ENCODE results near the gene HIVEP2. TPM values are rescaled to one million over a fixed set of nuclear protein-coding genes. Genes with fewer than 3 reads are reported as not detected.

Gene HIVEP2
- total RNA-seq, 2 donors from 2014 or later, result 1.7 to 2.4 TPM

DNA sequence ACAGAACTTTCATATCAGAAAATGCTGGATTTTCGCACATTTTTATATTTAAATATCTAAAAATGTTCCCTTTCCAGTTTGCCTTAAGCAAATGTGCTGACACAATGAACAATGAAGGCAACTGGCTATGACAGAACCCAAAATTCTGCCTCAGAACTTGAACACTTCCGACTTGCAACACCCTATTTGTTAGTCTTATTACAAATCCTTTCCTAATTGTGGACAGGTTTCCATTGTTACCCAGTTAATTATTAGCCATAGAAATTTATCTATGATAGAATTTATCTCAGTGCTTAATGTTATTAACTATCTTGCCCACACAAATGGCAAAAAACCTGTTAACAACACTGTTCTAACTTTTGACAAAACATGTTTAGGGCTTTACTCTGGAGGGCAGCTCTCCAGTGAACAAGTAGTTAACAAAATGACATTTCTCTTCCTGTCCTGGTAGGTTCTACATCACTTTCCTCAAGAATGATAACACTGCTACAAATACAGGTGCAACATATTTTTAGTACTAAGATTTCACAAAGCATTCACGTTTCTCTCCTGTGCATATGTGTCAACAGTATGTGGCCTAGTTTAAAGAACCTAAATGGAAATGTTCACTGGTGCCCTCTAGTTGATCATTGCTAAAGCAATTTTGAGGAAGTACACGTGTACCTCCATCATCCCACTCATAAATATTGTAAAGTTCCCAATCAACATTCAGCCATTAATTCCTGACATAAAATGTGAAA, 58.4 kb downstream of the HIVEP2 start:
- Histone ChIP-seq H3K4me3 (ENCODE audit: low read length) (no peak overlapping the region), H3K9me3 (ENCODE audit: control insufficient read depth, low read length) (no peaks in the 10 kb centered on the region), H3K27ac (ENCODE audit: low read depth, low read length) (no peak overlapping the region), H3K4me1 (ENCODE audit: control insufficient read depth, insufficient read depth, low read length) (peaks cover 19% of the 10 kb centered on the region), H3K27me3 (ENCODE audit: control insufficient read depth, insufficient read depth, low read length, poor library complexity, severe bottlenecking) (no peaks in the 10 kb centered on the region), H3K36me3 (ENCODE audit: control insufficient read depth, insufficient read depth, low read length) (no peaks in the 10 kb centered on the region), H3K9ac (ENCODE audit: extremely low read depth, low read length, poor library complexity, severe bottlenecking) (peak overlapping the region; percentile 27)
- Mint-ChIP-seq H3K4me3 (no peak overlapping the region), H3K27me3 (ENCODE audit: insufficient read depth) (no peaks in the 10 kb centered on the region), H3K9me3 (no peaks in the 10 kb centered on the region), H3K4me1 (peaks cover 50% of the 10 kb centered on the region), H3K36me3 (ENCODE audit: low read depth) (no peaks in the 10 kb centered on the region), H3K27ac (no peak overlapping the region)
- WGBS, 2 experiments (ENCODE audit: insufficient coverage in 1 of 2, insufficient read length in 1 of 2), result 40 to 66% methylated on average over 1 to 4 of the region's 4 CpGs
- TF ChIP-seq, protein P1, sequence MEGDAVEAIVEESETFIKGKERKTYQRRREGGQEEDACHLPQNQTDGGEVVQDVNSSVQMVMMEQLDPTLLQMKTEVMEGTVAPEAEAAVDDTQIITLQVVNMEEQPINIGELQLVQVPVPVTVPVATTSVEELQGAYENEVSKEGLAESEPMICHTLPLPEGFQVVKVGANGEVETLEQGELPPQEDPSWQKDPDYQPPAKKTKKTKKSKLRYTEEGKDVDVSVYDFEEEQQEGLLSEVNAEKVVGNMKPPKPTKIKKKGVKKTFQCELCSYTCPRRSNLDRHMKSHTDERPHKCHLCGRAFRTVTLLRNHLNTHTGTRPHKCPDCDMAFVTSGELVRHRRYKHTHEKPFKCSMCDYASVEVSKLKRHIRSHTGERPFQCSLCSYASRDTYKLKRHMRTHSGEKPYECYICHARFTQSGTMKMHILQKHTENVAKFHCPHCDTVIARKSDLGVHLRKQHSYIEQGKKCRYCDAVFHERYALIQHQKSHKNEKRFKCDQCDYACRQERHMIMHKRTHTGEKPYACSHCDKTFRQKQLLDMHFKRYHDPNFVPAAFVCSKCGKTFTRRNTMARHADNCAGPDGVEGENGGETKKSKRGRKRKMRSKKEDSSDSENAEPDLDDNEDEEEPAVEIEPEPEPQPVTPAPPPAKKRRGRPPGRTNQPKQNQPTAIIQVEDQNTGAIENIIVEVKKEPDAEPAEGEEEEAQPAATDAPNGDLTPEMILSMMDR (conservative IDR thresholded peaks at IDR 0.05), result peak; percentile 50
- DNase-seq, result no peak

DNA sequence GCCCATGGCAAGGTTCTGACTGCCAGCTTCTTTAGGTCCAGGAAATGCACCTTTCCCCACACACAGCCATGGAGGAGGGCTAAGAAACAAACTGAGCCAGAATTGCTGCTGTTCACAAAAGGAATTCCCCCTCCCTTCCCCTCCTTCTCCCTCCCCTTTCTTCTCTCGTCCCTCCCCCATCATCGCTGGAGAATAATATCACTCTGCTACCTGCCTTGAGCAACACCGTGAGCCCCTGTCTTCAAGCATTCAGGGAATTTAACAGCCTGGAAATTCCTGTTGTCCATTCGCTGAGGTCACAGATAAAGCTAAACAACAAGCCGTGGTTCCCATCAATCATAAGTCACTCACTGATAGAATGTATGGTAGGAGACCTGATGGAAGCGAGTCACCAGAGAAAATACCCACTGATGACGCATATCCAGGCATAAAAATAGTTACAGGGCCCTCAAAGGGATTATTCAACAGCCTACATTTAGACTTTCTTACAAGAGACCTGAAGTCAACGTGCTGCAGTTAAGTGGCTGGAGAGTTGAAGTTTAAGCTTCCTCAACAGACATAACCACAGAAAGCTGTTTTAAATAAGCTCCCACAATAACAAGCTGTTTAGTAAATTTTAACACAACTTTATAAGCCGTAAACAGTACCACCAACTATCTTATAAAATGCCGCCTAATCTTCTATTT, 59.7 kb downstream of the HIVEP2 start:
- WGBS, 2 experiments (ENCODE audit: insufficient coverage in 1 of 2, insufficient read length in 1 of 2), result 29 to 38% methylated on average over 5 to 10 of the region's 10 CpGs
- Histone ChIP-seq H3K27ac (ENCODE audit: low read depth, low read length) (peak overlapping the region; percentile 56), H3K9ac (ENCODE audit: extremely low read depth, low read length, poor library complexity, severe bottlenecking) (peak overlapping the region; percentile 27), H3K27me3 (ENCODE audit: control insufficient read depth, insufficient read depth, low read length, poor library complexity, severe bottlenecking) (peaks cover 12% of the 10 kb centered on the region), H3K9me3 (ENCODE audit: control insufficient read depth, low read length) (no peaks in the 10 kb centered on the region), H3K36me3 (ENCODE audit: control insufficient read depth, insufficient read depth, low read length) (no peaks in the 10 kb centered on the region), H3K4me3 (ENCODE audit: low read length) (peak overlapping the region; percentile 59), H3K4me1 (ENCODE audit: control insufficient read depth, insufficient read depth, low read length) (peaks cover 19% of the 10 kb centered on the region)
- no peaks in the 10 kb centered on the region for H3K36me3 Mint-ChIP-seq (ENCODE audit: low read depth)
- no peaks in the 10 kb centered on the region for H3K9me3 Mint-ChIP-seq
- H3K27me3 Mint-ChIP-seq (ENCODE audit: insufficient read depth), result peaks cover 5% of the 10 kb centered on the region
- peak; percentile 86 for DNase-seq
- peak overlapping the region; percentile 38 for H3K4me3 Mint-ChIP-seq
- peak overlapping the region; percentile 91 for H3K27ac Mint-ChIP-seq
- H3K4me1 Mint-ChIP-seq, result peaks cover 51% of the 10 kb centered on the region
- TF ChIP-seq, protein P1 (conservative IDR thresholded peaks at IDR 0.05), result no peak

DNA sequence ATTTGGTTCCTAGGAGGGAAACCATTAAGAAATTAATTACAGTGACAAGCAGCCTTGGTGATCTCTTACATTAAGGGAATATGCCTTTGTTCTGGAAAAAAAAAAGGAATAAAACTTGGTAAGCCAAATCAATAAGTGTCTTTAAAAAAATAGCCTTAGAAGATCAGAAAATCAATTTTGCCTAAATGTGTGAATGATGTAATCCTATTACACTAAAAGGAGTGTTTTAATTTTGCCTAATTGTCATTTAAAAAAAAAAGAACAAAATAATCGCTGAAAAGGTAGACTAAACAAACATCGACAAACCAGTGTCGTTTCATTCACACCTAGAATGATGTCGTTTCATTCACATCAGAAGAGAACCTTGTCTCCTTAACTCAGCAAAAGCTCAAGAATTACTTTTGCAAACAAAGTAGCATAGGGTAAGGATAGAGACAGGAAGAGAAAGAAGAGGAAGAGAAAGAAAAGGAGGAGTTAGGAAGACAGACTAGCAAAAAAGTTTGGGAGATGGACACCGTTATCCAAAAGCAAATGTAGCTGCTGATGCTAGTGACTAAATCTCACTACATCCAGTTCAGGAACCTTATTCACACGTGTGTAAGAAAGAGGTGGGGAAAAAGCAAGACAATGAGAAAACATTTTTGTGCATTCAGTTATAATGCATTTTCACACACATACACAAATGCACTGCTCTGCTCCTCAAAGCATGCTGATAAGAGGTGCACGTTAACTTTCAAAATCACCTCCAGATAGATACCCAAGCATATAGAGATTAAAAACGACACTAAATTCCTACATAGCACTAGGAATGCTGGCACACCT, 60.6 kb downstream of the HIVEP2 start:
- DNase-seq, result no peak
- Histone ChIP-seq H3K4me3 (ENCODE audit: low read length) (peak overlapping the region; percentile 59), H3K27me3 (ENCODE audit: control insufficient read depth, insufficient read depth, low read length, poor library complexity, severe bottlenecking) (peaks cover 16% of the 10 kb centered on the region), H3K9me3 (ENCODE audit: control insufficient read depth, low read length) (no peaks in the 10 kb centered on the region), H3K27ac (ENCODE audit: low read depth, low read length) (peak overlapping the region; percentile 56), H3K36me3 (ENCODE audit: control insufficient read depth, insufficient read depth, low read length) (no peaks in the 10 kb centered on the region), H3K9ac (ENCODE audit: extremely low read depth, low read length, poor library complexity, severe bottlenecking) (no peak overlapping the region), H3K4me1 (ENCODE audit: control insufficient read depth, insufficient read depth, low read length) (peaks cover 19% of the 10 kb centered on the region)
- Mint-ChIP-seq H3K4me3 (peak overlapping the region; percentile 38), H3K27me3 (ENCODE audit: insufficient read depth) (peaks cover 9% of the 10 kb centered on the region), H3K4me1 (peaks cover 60% of the 10 kb centered on the region), H3K9me3 (no peaks in the 10 kb centered on the region), H3K36me3 (ENCODE audit: low read depth) (no peaks in the 10 kb centered on the region), H3K27ac (peak overlapping the region; percentile 91)
- TF ChIP-seq, protein P1 (conservative IDR thresholded peaks at IDR 0.05), result no peak
- WGBS, 2 experiments (ENCODE audit: insufficient coverage in 1 of 2, insufficient read length in 1 of 2), result 71 to 77% methylated on average over 4 to 7 of the region's 8 CpGs

Data from endodermal cell (in vitro differentiated cells).